NCI-H1092 treated with DMSO at 0.1 percent for 48 hours (cell line): Measurements from ENCODE around the gene TRHDE.

Source experiments
- DNase-seq: peaks from one replicate; lab custom pipeline; 2025; lab: John Stamatoyannopoulos, UW

TRHDE gene

DNA sequence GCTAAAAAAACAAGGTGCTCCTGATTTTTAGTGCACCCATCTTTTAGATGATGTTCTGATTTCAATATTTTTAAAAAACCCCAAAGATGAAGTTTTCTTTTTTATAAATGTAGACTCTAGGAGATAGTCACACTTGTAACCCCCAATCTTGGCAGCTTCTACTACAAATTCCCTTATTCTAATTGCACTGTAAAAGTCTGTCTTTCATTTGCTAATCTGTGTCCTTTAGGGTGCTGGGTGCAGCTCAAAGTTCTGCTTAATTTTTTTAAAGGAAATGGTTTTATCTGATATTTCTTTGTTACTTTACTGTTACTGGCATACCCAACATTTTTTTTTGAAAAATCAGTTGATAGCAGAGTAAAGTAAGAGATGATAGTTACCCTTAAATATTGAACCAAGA is 172.0 kb downstream of the TRHDE start:
- no peak for DNase-seq

GRCh38 chr12:72444566-72444965 is 172.4 kb downstream of the TRHDE start:
- DNase-seq, result no peak

DNA sequence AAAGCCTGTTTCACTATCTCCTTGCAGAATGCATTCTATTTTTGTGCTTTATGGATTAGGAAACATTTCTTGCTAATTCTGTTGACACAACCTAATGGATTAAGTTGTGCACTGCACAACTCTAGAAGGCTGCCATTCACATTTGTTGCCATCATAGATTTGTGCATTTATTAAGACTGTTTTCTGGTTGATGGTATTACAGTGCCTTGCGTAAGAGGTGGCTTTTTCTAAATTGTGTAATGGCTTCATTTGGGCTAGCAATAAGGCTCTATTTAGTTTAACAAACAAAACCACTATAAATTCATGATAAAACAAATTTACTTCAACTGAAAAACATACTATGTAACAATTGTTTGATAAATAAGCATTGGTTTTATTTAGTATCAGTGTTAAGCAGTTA is 175.9 kb downstream of the TRHDE start:
- DNase-seq, result no peak

GRCh38 chr12:72448805-72449204 is 176.6 kb downstream of the TRHDE start:
- DNase-seq, result no peak

- no peak for DNase-seq
Measured at GRCh38 chr12:72453066-72453465, 180.9 kb downstream of the TRHDE start.

DNA sequence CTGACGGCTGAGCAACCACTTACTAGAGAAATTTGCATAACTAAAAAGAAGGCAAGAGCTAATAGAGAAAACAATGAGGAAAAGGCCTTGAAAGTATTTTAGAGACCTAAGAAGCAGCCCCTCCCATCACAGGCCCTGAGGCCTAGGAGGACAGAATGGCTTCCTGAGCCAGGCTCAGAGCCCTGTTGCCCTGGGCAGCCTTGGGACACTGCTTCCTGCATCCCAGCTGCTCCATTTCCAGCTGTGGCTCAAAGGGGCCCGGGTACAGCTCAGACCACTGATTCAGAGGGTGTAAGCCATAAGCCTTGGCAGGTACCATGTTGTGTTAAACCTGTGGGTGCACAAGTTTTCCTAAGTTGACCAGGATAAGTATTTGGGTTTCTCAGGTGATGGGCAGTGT is 181.4 kb downstream of the TRHDE start:
- DNase-seq, result no peak

- DNase-seq, result no peak
Measured at GRCh38 chr12:72464471-72464870, 192.3 kb downstream of the TRHDE start.

DNA sequence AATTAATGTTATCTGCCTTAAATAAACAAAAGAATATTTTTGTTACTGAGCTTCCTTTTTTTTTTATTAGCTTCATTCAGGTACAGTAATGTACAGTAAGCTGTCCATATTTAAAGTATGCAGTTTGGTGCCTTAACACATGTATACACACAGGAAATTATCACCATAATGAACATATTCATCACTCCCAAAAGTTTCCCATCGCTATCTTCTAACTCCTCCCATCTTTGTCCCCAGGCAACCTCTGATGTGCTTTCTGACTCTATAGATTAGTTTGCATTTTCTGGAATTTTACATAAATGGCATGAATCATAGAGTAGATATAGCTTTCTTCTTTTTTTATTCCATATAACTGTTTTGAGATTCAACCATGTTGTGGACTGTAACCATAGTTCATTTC is 193.0 kb downstream of the TRHDE start:
- no peak for DNase-seq

DNA sequence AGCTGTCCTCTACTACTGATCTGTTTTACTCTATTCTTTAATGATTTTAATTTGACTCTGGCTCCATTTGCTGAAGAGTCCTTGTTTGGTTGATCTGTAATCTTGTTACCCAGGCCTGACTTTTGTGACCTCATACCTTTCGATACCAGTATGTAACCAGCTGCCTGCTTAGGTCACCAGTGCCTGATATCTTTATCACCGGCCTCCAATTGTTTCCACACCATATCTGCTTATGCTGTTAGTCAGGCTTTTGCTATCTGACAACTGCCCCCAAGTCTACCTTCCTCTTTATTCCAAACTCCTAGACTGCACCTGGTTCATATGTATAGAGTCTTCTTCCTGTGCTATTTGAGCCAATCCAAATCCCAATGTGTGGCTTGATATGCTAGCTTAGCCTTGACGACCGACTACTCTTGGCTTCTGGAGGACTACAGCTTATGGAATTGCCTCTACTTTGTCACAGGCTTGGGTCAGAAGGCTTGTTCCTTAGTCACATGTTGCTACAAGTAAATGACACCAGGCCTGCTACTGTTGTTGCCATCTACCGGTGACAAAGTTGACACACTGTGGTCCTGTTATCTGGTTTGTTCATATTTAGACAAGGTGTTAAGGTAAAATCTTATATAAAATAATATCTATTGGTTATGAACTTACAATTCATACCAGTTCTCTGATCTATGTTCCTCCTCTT is 193.9 kb downstream of the TRHDE start:
- no peak for DNase-seq

DNA sequence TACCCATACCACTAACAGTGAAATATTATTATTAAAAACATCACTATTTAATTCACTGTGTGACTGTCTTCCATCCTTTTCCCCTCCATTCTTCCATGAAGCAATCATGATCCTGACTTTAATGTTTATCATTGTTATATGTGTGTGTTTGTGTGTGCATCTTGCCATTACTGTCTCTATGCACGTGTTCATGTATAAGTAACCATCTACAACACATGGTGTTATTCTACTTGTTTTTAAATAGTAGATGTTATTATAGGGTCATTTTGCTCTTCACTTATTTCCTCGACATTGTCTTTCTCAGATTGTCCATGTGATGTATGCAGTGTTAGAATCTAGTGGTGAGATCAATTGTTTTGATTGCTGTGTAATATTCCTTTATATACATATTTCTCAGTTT is 195.8 kb downstream of the TRHDE start:
- no peak for DNase-seq

DNA sequence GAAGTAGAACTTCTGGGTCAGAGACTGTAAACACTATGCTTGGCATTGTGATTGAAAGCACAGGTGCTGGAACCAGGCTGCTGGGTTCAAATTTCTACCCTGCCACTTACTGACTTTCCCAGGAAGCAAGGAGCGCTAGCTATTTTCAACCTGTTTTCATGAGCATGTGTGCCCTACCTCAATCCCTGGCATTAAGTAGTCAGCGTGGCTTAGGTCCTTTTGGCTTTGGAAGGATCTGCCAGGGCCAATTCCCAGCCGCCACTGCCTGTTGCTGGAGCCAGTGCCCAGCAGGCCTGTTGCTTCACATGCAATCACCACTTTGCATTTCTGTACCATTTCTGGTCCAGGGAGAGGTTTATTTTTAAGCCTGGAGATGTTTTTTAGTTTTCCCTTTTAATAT is 196.3 kb downstream of the TRHDE start:
- no peak for DNase-seq

GRCh38 chr12:72471806-72472205 is 199.6 kb downstream of the TRHDE start:
- DNase-seq, result no peak

GRCh38 chr12:72472350-72472749 is 200.2 kb downstream of the TRHDE start:
- DNase-seq, result no peak

DNA sequence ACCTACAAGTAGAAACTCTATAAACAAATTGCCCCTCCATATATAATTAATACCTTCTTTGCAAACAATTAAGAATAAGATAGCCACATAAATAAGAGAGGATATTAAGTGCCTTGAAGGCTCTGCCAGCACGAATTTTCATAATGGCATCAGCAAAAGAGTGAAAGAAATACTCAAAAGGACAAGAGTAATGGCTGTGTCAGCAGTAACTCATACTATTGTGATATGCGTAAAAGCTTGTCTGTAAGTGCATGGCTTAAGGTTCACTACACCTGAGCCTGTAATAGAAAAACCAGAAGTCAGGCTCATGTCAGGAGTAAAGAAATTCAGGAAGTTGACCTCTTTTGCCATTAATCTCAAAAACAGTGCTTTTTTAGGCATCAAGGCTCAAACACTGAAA is 204.1 kb downstream of the TRHDE start:
- DNase-seq, result no peak

- no peak for DNase-seq
Measured at GRCh38 chr12:72485017-72485701, 213.0 kb downstream of the TRHDE start.

DNA sequence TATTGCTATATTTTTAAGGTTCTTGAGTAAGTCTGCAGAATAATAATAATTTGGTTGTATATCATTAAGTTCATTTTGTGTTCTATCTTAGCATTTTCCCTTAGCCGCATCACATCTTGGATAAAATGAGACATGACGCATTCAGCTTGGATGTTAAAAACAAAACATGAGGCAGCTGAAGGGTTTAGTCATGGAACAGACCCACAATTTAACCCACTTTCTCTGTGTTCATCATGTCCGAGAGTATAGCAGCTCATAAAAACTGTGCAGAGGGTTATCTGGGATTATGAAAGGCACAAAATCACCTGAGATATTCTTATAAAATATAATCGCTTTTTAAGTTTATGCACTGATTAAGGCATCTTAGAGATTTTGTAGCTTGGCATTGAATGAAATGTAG is 219.3 kb downstream of the TRHDE start:
- no peak for DNase-seq

DNA sequence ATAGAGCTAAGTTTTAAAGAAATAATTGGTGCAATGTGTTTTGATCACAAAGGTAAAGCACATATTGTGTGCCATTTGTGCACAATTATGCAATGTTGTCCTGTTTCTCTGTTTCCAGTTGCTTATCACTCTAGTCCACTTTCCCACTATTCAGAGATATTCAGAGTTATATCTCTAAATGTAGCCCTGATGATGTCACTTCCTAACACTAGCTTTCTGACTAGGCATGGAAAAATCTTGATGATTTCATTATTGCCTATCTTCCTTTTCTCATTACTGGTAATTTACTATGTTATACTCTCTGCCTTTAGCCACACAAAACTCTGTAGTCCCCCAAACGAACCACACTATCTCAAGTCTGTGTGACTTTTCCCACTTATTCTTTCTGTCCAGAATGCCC is 221.2 kb downstream of the TRHDE start:
- DNase-seq, result no peak

DNA sequence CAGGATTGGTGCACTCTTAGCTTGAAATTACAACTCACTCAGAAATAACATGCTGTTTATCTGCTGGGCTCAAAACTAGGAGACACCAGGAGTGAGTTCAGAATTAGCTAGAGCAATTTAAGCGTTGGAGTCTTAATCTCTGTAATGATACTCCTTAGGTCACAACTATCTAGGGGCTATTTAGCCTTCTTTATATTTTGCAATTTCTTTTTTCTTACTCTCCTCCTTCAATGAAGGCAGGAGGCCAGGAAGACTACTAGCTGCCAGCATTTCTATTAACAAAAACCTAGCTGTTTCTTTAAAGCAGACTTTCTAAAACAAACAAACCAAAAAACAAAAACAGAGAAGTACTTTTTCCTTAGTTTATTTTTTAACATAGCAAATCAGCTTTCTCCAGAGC is 226.2 kb downstream of the TRHDE start:
- no peak for DNase-seq

GRCh38 chr12:72499244-72499643 is 227.1 kb downstream of the TRHDE start:
- DNase-seq, result no peak

DNA sequence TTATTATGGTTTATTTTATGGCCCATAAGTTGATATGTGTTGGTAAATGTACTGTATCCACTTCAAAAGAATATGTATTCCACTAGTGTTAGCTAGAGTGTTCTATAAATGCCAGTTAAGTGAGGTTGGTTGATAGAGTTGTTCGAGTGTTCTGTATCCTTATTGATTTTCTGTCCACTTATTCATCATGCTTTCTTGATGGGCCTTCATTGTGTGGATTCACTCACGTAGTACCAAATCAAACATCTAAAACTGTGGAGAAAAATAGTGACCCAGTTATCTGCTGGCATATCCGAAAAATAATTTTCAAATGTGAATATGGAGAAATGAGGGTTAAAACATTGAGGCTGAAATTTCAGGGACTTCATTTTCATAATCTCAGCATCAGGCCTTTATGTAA is 230.4 kb downstream of the TRHDE start:
- no peak for DNase-seq

DNA sequence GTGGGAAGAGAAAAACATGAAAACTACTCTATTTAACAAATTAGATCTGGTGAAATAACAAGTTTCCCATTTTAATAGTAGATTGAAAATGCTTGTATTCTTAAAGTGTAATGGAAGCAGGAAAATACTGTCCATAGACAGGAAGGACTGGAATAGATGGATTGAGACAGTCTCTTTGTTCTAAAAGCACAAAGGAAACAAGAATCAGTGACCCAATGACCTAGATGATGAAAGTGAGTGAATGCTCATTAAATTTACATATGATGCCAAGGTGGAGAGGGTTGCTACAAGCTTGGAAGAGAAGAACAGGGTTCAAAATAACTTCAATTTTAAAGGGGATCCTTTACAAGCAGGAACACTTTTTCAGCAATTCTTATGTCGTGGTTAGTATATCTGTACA is 233.1 kb downstream of the TRHDE start:
- DNase-seq, result no peak

DNA sequence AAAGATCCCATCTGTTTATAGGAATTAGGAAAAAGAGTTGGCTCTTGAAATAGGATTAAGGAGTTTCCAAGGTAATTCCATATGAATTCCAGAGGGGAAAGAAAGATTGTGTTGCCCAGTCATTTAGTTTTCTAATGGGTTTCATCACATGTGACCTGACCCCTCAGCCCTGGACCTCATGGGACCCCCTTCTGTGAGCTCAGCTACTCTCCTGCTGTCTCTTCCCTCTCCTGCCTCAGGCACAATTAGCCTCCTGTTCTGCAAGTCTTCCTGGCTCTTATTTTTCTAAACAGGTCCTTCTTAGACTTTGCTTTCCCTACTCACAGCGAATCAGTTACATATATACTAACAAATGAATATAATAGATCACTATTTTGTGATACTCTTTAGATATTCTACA is 237.7 kb downstream of the TRHDE start:
- DNase-seq, result no peak

DNA sequence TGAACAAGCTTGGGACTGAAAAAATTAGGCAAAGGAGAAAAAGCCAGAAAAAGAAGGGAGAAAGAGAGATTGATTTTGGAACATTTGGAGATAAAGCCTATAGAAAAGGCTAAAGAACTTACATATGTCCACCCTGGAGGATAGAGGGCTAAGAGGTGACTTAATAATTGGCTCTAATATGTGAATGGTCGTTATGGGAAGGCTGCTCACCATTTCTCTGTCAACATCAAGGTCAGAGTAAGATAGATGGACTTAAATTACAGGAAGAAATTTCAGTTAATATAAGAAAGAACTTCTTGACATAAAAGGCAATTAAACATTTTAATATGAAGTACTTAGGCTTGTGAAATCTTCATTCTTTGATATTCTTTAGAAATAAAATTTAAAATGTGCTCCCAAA is 238.6 kb downstream of the TRHDE start:
- no peak for DNase-seq

DNA sequence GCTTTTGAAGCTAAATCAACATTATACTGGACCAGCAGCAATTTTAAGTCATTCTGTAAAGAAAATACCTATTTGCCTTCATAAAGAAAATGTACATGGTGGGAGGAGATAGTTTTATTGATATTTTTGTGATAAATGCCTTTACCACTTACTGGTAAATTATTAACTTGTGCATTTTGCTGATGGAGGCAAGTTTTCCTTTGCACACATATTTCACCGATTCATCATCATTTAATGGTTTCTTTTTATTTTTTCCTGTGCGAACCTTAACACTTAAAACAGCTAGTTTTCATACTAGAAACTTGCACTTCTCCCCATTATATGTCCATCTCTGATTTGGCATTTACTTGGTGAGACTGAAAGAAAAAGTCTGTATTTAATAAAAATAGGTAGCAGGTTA is 239.3 kb downstream of the TRHDE start:
- DNase-seq, result no peak
